Smooth muscle cell (in vitro differentiated cells): ENCODE measurements around the gene COL16A1. TPM values are rescaled to one million over a fixed set of nuclear protein-coding genes. Genes with fewer than 3 reads are reported as not detected.

Source experiments
- DNase-seq: peaks from one replicate; lab custom pipeline; 2025; ENCODE audit not compliant: unreplicated experiment; lab: John Stamatoyannopoulos, UW
- H2AFZ ChIP-seq: fragments of 200-600 bp; sonication (generic); 2 replicates; pipeline ENCODE4 v1.6.0; 2016; ENCODE audit warnings: antibody characterized with exemption, low read depth, mild to moderate bottlenecking
- H3F3A ChIP-seq: fragments of 200-600 bp; sonication (generic); 2 replicates; pipeline ENCODE4 v1.6.0; 2017; ENCODE audit warnings: antibody characterized with exemption, low read depth
- H3K27ac ChIP-seq: fragments of 200-600 bp; sonication (generic); 2 replicates; pipeline ENCODE4 v1.5.1; 2016; ENCODE audit warnings: low read depth, mild to moderate bottlenecking
- H3K27me3 ChIP-seq: fragments of 200-600 bp; sonication (generic); 2 replicates; pipeline ENCODE4 v1.6.1; 2016; ENCODE audit warnings: low read depth, mild to moderate bottlenecking
- H3K36me3 ChIP-seq: fragments of 200-600 bp; sonication (generic); 2 replicates; pipeline ENCODE4 v1.5.1; 2016; ENCODE audit warnings: low read depth
- H3K4me1 ChIP-seq: fragments of 200-600 bp; sonication (generic); 2 replicates; pipeline ENCODE4 v1.5.1; 2016; ENCODE audit warnings: low read depth
- H3K4me2 ChIP-seq: fragments of 200-600 bp; sonication (generic); 2 replicates; pipeline ENCODE4 v1.6.0; 2016; ENCODE audit warnings: mild to moderate bottlenecking
- H3K4me3 ChIP-seq: fragments of 200-600 bp; sonication (generic); 2 replicates; pipeline ENCODE4 v1.5.1; 2016; ENCODE audit warnings: mild to moderate bottlenecking
- H3K79me2 ChIP-seq: fragments of 200-600 bp; sonication (generic); 2 replicates; pipeline ENCODE4 v1.6.0; 2016; ENCODE audit warnings: low read depth, mild to moderate bottlenecking
- H3K9ac ChIP-seq: fragments of 200-600 bp; sonication (generic); 2 replicates; pipeline ENCODE4 v1.6.0; 2016; ENCODE audit warnings: low read depth
- H3K9me3 ChIP-seq: fragments of 200-600 bp; sonication (generic); replicated peaks from 2 replicates; pipeline ENCODE4 v1.5.1; 2016; ENCODE audit warnings: low read depth
- H4K20me1 ChIP-seq: fragments of 200-600 bp; sonication (generic); 2 replicates; pipeline ENCODE4 v1.6.0; 2016; ENCODE audit warnings: low read depth
- WGBS: methylation state at CpG from one replicate; pipeline ENCODE4 v1.1.7; 2016; ENCODE audit warnings: low lambda C conversion rate; 5-methylcytosine and 5-hydroxymethylcytosine counted together
- polyA plus RNA-seq: library from polyadenylated mRNA; unstranded; fragments of >200 nt; fragmentation: Nextera tagmentation; extraction: Ambion mirVana; gene quantifications from 2 replicates; pipeline ENCODE4 v1.2.1, GENCODE V29; 2016
- total RNA-seq: library from RNA; depleted of rRNA; stranded (reverse); fragments of >200 nt; gene quantifications from 2 replicates; pipeline ENCODE4 v1.2.3, GENCODE V29; 2014
- TF ChIP-seq, protein P1 (sequence below): fragments of 200-600 bp; sonication (generic); IDR thresholded peaks from 2 replicates; pipeline ENCODE4 v1.5.1; 2017; ENCODE audit warnings: borderline replicate concordance, mild to moderate bottlenecking, antibody characterized with exemption; ENCODE audit not compliant: insufficient read depth, poor library complexity, severe bottlenecking

COL16A1 gene
- total and polyA plus RNA-seq, 2 experiments from 2014 or later = 67.3 to 152 TPM

DNA sequence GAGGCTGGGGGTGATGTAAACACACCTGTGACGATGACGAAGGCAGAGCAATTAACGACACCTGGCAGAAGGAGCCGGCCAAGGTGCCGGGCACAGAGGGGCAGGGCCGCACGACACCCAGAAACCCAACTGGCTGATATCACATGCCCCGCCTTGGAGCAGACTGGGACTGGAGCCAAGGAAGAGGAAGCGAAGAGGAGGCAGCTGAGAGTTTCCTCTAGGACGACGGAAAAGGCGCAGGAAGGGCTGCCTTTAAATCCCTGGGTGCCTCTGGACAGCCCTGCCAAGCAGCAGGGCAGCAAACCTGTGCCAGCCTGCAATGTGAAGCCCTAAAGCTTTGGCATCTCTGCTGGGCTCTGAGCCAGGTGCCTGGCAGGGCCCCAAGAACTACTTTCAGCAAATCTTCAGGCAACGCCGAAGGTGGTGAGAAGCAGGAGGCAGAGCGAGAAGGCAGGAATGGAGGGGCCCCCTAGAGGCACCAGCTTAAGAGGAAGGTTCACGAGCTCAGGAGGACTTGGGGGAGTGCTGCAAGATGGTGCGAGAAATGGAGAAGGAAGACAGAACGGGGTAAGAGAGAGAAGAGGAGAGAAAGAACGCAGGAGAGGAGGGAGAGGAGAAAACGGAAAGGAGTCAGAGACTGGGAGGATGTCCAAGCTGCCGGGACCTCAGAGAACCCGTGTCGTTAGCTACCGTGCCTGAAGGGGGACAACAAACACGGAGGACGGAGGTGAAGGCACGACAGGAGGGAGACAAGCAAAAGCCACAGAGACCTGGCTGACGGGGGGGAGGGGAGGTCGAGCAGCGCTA, 33.8 kb downstream of the COL16A1 start:
- no peak overlapping the region for H3K27ac ChIP-seq
- no peaks in the 10 kb centered on the region for H3K79me2 ChIP-seq
- no peak overlapping the region for H3K9ac ChIP-seq
- no peak overlapping the region for H3K4me3 ChIP-seq
- H3F3A ChIP-seq = no peaks in the 10 kb centered on the region
- H3K27me3 ChIP-seq = no peaks in the 10 kb centered on the region
- H3K4me2 ChIP-seq = no peak overlapping the region
- H2AFZ ChIP-seq = no peak overlapping the region
- TF ChIP-seq, protein P1, sequence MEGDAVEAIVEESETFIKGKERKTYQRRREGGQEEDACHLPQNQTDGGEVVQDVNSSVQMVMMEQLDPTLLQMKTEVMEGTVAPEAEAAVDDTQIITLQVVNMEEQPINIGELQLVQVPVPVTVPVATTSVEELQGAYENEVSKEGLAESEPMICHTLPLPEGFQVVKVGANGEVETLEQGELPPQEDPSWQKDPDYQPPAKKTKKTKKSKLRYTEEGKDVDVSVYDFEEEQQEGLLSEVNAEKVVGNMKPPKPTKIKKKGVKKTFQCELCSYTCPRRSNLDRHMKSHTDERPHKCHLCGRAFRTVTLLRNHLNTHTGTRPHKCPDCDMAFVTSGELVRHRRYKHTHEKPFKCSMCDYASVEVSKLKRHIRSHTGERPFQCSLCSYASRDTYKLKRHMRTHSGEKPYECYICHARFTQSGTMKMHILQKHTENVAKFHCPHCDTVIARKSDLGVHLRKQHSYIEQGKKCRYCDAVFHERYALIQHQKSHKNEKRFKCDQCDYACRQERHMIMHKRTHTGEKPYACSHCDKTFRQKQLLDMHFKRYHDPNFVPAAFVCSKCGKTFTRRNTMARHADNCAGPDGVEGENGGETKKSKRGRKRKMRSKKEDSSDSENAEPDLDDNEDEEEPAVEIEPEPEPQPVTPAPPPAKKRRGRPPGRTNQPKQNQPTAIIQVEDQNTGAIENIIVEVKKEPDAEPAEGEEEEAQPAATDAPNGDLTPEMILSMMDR = no peak
- DNase-seq = no peak
- no peaks in the 10 kb centered on the region for H3K36me3 ChIP-seq
- WGBS = 68% methylated on average over 28 of the region's 30 CpGs
- H4K20me1 ChIP-seq = no peaks in the 10 kb centered on the region
- H3K4me1 ChIP-seq = no peaks in the 10 kb centered on the region
- no peaks in the 10 kb centered on the region for H3K9me3 ChIP-seq

DNA sequence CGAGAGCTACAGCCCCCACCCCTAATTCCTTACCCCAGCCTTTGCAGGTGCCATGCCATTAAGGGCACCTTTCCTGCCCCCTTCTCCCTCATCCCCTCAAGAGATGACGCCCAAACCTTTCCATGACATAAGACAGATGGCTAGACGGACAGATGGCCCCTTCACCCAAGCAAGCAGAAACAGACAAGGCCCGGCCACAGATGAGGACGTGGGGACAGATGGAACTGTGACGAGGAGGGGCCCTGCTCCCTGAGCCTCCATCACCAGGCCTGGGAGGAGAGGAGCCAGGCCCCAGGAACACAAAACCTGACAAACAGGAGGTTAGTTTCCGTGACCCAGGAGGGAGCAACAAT, 34.4 kb downstream of the COL16A1 start:
- TF ChIP-seq, protein P1 = no peak
- Histone ChIP-seq H3K9me3 (no peaks in the 10 kb centered on the region), H3K36me3 (no peaks in the 10 kb centered on the region), H3K27me3 (no peaks in the 10 kb centered on the region), H3K4me2 (no peak overlapping the region), H3K79me2 (no peaks in the 10 kb centered on the region), H4K20me1 (no peaks in the 10 kb centered on the region), H2AFZ (no peak overlapping the region), H3K27ac (no peak overlapping the region), H3K9ac (no peak overlapping the region), H3F3A (no peaks in the 10 kb centered on the region), H3K4me3 (no peak overlapping the region), H3K4me1 (no peaks in the 10 kb centered on the region)
- 80% methylated on average over 7 of the region's 7 CpGs for WGBS
- DNase-seq = no peak

DNA sequence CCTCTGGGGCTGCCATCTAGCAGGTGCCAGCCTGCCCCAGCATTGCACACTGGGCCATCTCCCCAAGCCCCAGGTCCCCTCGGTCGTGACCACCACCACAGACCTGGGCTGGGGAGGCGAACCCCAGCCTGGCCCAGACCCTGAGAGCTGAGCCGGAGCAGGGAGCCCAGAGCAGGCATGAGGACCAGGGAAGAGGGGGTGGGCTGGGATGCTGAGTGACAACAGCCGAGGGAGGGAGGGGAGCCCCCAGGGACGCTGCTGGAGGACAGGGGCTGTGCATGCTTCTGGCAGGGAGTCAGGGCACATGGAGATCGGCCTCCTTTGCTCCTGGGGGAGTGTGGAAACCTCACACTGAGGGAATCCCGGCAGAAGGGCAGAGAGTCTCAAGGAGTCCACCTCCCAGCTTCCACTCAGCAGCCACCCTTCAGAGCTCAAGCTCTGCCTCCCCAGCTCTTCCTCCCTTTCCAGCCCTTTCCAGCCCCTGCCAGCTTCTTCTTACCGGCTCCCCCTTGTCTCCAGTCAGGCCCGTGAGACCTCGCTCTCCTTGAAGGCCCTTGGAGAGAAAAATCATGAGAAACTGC, 35.4 kb downstream of the COL16A1 start:
- no peak for DNase-seq
- no peak overlapping the region for H3K4me3 ChIP-seq
- H3K36me3 ChIP-seq = no peaks in the 10 kb centered on the region
- no peak overlapping the region for H3K27ac ChIP-seq
- 97% methylated on average over 10 of the region's 11 CpGs for WGBS
- H3K4me1 ChIP-seq = no peaks in the 10 kb centered on the region
- H3K79me2 ChIP-seq = no peaks in the 10 kb centered on the region
- H3K27me3 ChIP-seq = no peaks in the 10 kb centered on the region
- no peak overlapping the region for H2AFZ ChIP-seq
- no peaks in the 10 kb centered on the region for H4K20me1 ChIP-seq
- TF ChIP-seq, protein P1 = no peak
- no peak overlapping the region for H3K4me2 ChIP-seq
- no peaks in the 10 kb centered on the region for H3F3A ChIP-seq
- H3K9me3 ChIP-seq = no peaks in the 10 kb centered on the region
- H3K9ac ChIP-seq = no peak overlapping the region
